ENCODE measurements around the gene MAPRE2.

Gene MAPRE2

GRCh38 chr18:35067454-35067853 lies 26.2 kb downstream of the MAPRE2 start:
- H3K4me3 ChIP-seq (replicated peaks; ENCODE audit: low read depth, low read length), result no peak overlapping the region
- DNase-seq (ENCODE audit: low read depth), result no peak
- TF ChIP-seq CTCF (IDR thresholded peaks at IDR 0.05; ENCODE audit: low read length, missing control alignments), result no peak

GRCh38 chr18:35071819-35072247 lies 30.6 kb downstream of the MAPRE2 start:
- DNase-seq (ENCODE audit: low read depth), result peak; percentile 72
- H3K4me3 ChIP-seq (replicated peaks; ENCODE audit: low read depth, low read length), result no peak overlapping the region
- no peak for TF ChIP-seq CTCF (IDR thresholded peaks at IDR 0.05; ENCODE audit: low read length, missing control alignments)

GRCh38 chr18:35072616-35073015 lies 31.4 kb downstream of the MAPRE2 start:
- no peak for DNase-seq (ENCODE audit: low read depth)
- TF ChIP-seq CTCF (IDR thresholded peaks at IDR 0.05; ENCODE audit: low read length, missing control alignments), result no peak
- H3K4me3 ChIP-seq (replicated peaks; ENCODE audit: low read depth, low read length), result no peak overlapping the region

- no peak for TF ChIP-seq CTCF (IDR thresholded peaks at IDR 0.05; ENCODE audit: low read length, missing control alignments)
- H3K4me3 ChIP-seq (replicated peaks; ENCODE audit: low read depth, low read length), result no peak overlapping the region
- DNase-seq (ENCODE audit: low read depth), result peak; percentile 75
Measured at GRCh38 chr18:35073186-35074105, 32.2 kb downstream of the MAPRE2 start.

- no peak for DNase-seq (ENCODE audit: low read depth)
- TF ChIP-seq CTCF (IDR thresholded peaks at IDR 0.05; ENCODE audit: low read length, missing control alignments), result no peak
- H3K4me3 ChIP-seq (replicated peaks; ENCODE audit: low read depth, low read length), result no peak overlapping the region
Measured at GRCh38 chr18:35074581-35074980, 33.4 kb downstream of the MAPRE2 start.

- no peak for DNase-seq (ENCODE audit: low read depth)
- no peak overlapping the region for H3K4me3 ChIP-seq (replicated peaks; ENCODE audit: low read depth, low read length)
- no peak for TF ChIP-seq CTCF (IDR thresholded peaks at IDR 0.05; ENCODE audit: low read length, missing control alignments)
Measured at GRCh38 chr18:35075132-35075531, 33.9 kb downstream of the MAPRE2 start.
